Pons (tissue), 1 donor: ENCODE data around the gene HOXA9.

Experiments
- DNase-seq: peaks from one replicate; pipeline ENCODE4 v3.0.0-alpha.2; 2016; ENCODE audit warnings: low spot score

The HOXA9 gene

GRCh38 chr7:27200761-27201579 lies 35.6 kb upstream of the HOXA9 start:
- peak; percentile 63 for DNase-seq

GRCh38 chr7:27199849-27200760 lies 34.8 kb upstream of the HOXA9 start, which contains the start of gene HOXA13:
Gene HOXA13, minus strand, starts transcription at chr7:27200091. Its CDS starts 14 bp downstream, at chr7:27200077.
- no peak for DNase-seq

GRCh38 chr7:27198871-27199801 lies 33.8 kb upstream of the HOXA9 start:
- DNase-seq = no peak

- DNase-seq = no peak
Measured at GRCh38 chr7:27198138-27198841, 33.0 kb upstream of the HOXA9 start.

- DNase-seq = no peak
Measured at GRCh38 chr7:27197137-27198042, 32.1 kb upstream of the HOXA9 start.

- peak; percentile 86 for DNase-seq
Measured at GRCh38 chr7:27196287-27196767, 31.0 kb upstream of the HOXA9 start.

GRCh38 chr7:27194686-27195379 lies 29.5 kb upstream of the HOXA9 start:
- no peak for DNase-seq

- no peak for DNase-seq
Measured at GRCh38 chr7:27194002-27194352, 28.6 kb upstream of the HOXA9 start.

GRCh38 chr7:27193335-27194001 lies 28.1 kb upstream of the HOXA9 start:
- no peak for DNase-seq

GRCh38 chr7:27192546-27193334 lies 27.4 kb upstream of the HOXA9 start:
- DNase-seq = no peak

- no peak for DNase-seq
Measured at GRCh38 chr7:27191833-27192545, 26.7 kb upstream of the HOXA9 start.

- no peak for DNase-seq
Measured at GRCh38 chr7:27191161-27191731, 25.9 kb upstream of the HOXA9 start.

- DNase-seq = no peak
Measured at GRCh38 chr7:27189997-27190748, 24.8 kb upstream of the HOXA9 start.

- no peak for DNase-seq
Measured at GRCh38 chr7:27189295-27189996, 24.1 kb upstream of the HOXA9 start.
